HG03558 (cell line): Measurements from ENCODE around the gene PLIN5.
"Not testable (repeated sequence)": the region's sequence is repeated elsewhere in the genome, so short reads cannot be mapped to it uniquely, and the experiment has no call there.

ENCODE experiments used
- ATAC-seq: cut with Tn5 transposase; IDR thresholded peaks from one replicate; pipeline ENCODE4 v1.9.1; 2021; ENCODE audit warnings: moderate number of reproducible peaks; ENCODE audit not compliant: unreplicated experiment; ENCODE audit errors: extremely low read depth

The PLIN5 gene

DNA sequence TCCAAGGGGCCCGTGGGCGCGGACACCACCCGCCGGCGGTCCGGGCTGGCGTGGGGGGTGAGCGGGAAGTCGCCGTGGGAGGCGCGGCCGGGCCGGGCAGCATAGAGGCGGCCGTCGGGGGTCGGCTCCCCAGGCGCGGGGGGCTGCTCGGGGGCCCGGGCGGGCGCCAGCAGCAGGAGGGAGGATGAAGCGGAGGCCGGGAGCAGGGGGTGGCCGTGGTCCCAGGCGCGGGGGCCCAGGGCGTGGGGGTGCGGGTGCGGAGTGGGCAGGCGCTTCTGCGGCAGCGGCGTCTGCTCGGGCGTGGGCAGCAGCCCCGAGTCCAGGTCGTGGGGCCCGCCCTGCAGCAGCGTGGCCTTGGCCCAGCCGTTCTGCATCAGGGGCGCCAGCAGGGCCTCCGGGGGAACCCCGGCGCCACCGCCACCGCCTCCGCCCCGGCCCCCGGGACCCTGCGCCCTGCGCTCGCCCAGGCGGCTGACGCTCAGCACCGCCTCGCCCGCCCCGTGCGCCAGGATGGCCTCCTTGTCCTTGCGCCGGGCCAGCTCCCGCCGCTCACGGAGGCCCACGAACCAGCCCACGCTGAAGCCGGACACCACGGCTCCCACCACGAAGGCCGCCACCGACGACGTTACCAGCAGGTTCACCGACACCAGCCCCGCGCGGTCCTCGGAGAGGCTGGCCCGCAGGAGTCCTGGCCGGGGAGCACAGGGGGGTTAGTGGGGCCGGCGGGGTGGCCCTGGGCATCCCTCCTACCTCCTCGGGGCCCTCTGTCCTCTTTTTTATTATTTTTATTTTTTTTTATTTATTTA is 9.0 kb upstream of the PLIN5 start:
- ATAC-seq, result no peak

DNA sequence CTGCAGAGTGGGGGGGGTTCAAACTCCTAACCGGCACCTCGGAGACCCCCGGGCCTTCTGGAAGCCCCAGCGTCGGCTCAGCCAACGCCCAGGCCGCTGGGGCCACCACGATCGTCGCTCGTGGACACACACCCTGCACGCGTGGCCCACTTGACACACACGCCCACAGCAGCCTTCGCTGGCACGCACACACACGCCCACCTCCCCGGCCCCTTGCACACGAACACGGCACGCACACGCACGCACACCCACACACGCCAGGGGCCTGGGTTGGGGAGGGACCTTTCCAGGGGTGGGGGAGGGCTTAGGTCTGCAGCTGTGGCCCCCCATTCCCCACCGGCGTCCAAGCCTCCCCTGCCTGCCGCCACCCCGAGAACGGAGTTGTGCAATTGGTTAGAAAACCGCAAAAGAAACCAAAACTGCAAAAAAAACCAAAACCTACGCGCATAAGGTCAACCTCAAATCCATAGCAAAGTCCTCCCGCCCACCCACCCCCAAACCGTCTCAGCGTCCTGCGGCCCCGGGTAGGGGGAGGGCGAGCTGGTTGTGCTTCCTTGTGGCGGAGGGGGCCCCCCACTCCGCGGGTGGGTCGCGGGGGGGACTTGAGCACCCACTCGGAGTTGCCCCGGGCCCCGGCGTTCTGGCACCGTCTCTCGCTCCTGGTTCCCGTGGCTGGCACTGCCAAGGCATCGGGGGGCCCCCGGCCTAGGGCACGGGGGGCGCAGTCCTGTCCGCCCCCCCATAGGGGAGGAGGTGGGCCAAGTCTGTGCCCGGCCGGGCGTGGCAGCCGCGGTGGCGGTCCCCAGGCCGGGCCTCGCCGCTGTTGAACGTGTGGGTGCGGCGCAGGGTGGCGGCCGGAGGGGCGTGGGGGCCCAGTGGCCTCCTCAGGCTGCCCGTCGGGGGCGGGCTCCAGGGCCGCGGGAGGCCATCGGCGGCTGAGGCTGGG is 8.1 kb upstream of the PLIN5 start:
- no peak for ATAC-seq

DNA sequence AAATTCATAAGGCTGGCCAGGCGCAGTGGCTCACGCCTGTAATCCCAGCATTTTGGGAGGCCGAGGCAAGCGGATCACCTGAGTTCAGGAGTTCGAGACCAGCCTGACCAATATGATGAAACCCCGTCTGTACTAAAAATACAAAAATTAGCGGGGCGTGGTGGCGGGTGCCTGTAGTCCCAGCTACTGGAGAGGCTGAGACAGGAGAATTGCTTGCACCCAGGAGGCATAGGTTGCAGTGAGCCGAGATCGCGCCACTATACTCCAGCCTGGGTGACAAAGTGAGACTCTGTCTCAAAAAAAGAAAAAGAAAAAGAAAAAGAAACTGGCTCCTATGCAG is 6.8 kb upstream of the PLIN5 start:
- not testable (repeated sequence) for ATAC-seq

DNA sequence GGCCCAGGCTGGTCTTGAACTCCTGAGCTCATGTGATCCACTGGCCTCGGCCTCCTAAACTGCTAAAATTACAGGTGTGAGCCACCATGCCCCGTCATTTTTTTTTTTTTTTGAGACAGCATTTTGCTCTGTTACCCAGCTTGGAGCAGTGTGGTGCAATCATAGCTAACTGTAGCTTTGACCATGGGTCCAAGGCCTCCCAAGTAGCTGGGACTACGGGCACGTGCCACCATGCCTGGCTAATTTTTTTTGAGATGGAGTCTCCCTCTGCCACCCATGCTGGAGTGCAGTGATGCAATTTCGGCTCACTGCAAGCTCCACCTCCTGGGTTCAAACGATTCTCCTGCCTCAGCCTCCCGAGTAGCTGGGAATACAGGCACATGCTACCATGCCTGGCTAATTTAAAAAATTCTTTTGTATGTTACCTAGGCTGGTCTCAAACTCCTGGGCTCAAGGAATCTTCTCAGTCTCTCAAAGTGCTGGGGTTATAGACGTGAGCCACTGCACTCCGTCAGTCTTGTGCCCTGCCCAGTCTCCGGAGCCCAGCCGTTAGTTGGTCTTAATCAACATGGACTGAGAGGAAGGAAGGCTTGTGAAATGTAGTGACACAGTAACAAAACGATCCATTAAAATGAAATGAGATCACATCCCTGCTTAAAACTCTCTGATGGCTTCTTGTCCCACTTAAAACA is 6.2 kb upstream of the PLIN5 start:
- no peak for ATAC-seq

DNA sequence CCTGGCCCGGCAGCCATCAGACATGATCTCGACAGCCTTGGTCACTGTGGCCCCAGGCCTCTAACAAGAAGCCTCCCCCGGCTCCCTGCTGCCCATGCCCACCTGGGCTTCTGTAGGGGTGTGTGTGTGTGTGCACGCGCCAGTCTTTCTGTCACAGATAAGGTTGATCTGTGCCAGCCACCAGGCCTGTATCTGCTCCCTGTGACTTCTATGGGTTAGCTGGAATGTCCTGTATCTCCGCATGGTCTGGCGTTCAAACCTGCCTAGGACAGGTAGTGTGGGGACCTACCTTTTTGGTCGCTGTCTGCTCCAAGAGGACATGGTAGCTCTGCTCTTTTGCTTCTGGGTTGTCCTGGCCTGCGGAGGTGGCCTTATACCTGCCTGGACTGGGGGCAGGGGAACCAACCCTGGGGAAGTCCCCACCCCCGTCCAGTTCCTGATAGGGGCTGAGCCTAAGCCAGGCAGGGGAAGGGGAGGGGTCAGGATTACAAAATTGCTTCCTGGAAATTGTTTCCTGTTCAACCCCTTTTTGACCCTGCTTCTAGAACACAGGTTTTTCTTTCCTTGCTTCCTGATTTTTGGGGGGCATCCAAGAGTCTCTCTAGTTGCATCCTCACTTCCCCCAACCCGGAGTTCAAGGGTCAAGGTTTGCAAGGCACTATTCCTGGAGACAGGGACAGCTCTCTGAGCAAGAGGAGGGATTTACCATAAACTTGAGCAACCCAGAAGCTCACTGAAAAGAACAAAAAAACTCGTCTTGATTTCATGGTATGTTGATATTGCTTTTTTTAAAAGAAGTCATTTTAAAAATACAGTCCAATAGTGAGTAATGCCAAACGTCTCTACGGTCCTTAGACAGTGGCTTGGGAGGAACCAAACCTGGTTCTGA is 4.9 kb upstream of the PLIN5 start, which contains the start of gene LRG1:
Gene LRG1, minus strand, starts transcription at position 344 of the 889 bp plus-strand sequence. Its CDS starts 23 bp downstream, at position 321.
- no peak for ATAC-seq

DNA sequence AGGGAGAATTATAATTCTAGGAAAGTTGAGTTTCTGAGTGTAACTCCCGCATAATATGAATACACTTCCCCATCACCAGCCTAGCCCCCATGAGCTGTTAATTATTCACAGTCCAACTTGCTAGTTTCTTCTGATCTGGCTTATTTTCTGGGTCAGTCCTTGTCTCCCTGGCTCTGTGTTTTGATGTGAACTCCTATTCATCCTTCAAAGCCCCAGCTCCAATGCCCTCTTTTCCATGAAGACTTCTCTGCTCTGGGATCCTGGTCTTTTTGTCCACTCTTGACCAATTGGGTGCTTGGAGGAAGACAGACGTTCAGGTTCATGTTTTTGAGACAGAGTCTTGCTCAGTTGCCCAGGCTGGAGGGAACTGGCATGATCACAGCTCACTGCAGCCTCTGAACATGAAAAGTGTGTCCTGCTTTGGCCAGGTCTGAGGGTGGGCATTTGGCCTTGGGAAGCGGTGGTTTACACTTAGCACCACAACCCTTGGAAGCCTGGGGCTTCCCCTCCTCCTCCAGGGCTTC is 4.2 kb upstream of the PLIN5 start:
- ATAC-seq, result no peak

DNA sequence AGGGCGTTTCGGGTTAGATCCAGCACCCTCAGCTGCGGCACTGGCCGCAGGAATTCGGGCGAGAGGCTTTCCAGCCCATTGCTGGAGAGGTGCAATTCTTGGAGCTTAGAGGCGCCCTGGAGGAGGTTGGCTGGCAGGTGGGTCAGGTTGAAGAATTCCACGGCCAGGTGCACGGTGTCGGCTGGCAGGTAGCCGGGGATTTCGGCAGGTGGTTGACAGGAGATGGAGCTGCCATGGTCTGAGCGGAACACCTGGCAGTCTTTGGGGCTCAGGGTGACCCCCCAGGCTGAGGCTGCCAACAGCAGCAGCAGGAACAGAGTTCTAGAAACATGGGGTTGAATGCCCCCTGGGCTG is 3.6 kb upstream of the PLIN5 start:
- no peak for ATAC-seq

DNA sequence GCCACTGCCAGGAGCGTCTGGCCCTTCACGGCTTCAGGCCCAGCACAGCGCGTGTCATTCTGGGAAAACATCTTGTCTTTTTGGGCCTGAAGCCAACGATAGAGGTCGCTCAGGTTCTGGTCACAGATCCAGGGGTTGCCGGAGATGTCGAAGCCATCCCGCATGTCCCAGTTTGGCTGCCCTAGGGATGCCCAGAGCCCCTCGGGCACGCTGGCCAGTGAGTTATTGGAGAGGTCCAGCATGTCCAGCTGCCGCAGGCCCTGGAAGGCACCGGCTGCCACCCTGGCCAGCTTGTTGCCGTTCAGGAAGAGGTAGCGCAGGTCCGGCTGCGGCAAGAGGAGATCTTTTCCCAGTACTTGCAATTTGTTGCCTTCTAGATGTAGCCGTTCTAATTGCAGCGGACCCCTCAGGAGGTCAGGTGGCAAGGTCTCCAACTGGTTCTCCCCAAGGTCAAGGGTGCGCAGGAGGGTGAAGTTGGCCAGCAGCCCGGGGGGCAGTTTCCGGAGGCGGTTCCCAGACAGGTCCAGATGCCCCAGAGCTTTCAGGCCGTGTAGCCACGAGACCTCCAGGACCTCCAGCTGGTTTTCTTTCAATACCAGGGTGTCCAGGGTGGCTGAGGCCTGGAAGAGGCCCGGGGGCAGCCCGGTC is 3.1 kb upstream of the PLIN5 start:
- no peak for ATAC-seq

DNA sequence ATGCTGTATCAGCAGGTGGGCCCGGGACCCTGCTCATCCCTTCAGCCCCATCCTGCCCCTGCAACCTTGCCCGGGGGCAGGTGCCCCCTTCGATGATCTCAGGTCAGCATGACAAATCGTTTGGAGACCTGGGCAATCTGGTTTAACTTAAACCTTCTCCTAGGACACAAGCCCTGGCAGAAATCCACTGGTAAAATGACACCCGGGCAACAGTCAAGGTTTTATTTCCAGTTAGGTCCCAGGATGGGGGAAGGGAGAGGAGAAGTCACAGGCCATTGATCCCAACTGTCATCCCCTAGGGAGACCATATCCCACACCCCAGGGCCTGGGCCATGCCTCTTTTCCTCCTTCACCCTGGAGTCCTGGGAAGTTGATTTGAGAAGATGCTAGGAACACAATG is 1.8 kb upstream of the PLIN5 start:
- no peak for ATAC-seq

DNA sequence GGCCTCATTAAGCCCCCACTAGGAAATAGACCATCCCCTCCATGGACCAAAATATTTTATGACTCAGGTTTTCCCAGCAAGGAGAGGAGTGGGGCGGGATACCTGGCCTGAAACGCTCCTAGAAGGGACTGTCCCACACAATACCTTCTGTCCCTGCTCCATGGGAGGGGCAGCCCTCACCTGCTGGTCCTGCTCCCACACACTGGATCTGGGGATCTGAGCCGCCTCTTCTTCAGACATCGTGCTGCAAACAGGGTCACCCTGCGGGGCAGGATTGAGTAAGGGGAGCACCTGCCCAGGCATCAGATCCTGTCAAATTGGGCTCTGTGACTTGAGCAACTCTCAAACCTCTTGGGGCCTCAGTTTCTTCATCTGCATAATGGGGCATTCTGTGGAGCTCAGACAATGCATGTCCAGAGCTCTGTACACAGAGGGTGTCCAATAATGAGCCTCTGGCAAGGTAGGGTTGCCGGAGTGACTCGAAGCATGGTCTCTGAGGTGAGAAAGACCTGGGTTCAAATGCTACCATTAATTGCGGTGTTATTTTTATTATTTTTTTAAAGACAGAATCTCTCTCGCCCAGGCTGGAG is 1.1 kb downstream of the PLIN5 start:
- ATAC-seq, result no peak

DNA sequence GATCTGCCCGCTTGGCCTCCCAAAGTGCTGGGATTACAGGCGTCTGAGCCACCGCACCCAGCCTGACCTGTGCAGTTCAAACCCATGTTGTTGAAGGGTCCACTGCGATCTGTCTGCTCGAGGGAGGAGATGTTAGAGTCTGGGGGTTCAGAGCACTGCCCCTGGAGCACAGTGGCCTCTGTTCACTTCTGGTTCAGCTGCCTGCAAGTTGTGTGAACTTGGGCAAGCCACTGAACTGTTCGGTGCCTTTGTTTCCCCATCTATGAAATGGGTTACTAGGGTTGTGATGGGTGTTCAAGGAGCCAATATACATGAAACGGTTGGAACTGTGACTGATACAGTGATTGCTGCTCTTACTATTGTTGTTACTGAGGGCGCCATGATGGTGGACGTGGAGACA is 1.7 kb downstream of the PLIN5 start:
- no peak for ATAC-seq

DNA sequence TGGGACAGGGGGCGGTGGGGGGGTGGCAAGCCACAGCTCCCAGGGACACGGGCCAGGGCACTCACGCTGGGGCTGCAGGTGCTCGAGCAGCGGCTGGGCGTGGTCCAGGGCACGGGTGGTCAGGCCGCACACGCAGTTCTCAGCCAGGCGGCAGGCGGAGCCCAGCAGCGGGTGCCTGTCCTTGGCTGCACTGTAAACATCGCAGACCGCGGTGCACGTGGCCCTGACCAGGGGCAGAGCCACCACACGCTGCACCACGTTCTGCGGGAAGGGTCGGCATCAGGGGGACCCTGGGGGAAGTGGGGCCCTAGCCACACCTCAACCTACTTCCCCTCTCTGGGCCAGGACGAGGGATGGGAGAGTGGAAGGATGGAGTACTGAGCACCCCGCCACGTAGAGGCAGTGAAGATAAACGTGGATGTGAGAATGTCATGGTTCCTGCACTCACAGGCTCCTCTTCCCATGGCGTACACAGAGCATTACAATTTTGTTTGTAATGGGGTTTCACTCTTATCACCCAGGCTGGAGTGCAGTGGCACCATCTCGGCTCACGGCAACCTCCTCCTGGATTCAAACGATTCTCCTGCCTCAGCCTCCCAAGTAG is 3.4 kb downstream of the PLIN5 start:
- ATAC-seq, result no peak

DNA sequence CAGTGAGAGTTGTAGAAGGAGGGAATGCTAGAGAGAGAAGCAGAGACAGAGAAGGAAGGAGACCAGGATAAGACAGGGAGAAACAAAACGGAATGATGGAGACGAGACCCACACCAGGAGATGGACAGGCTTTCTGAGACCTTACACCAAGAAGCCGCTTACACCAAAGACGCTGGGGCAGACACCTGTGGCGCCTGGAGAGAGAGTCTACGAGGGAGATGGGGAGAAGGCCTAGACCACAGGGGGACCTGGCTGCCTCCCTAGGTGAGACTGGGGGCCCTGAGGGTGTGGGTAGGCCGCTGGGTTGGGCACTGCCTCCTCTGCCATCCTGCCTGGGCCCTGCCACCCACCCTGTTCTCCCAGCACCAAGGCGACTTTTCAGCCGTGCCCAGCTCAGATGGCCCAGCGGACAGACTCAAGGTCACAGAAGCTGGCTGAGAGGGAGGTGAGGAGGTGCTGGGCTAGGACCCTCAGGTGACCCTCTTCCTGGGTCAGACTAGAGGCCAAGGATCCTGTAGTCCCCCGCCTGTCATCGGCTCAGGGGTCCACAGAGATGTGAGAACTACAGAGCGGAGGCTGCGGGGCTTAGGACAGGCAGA is 5.0 kb downstream of the PLIN5 start:
- no peak for ATAC-seq

DNA sequence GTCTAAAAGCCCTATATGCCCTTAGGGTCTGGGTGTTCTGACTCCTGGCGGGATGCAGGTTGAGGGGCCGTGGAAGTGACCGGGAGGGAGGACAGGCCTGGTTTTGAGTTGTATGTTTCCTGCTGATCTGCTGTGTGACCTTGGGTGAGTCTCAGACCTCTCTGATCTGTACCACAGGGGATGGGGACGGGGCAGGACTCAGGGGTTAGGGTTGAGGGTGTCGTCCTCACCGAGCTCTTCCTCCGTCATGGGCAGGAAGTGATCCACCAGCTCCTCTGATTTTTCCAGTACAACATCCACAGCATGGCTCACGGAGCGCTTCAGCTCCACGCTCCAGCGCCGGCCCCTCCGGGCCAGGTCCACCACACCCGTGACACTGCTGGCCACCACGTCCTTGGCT is 6.2 kb downstream of the PLIN5 start:
- ATAC-seq, result no peak

DNA sequence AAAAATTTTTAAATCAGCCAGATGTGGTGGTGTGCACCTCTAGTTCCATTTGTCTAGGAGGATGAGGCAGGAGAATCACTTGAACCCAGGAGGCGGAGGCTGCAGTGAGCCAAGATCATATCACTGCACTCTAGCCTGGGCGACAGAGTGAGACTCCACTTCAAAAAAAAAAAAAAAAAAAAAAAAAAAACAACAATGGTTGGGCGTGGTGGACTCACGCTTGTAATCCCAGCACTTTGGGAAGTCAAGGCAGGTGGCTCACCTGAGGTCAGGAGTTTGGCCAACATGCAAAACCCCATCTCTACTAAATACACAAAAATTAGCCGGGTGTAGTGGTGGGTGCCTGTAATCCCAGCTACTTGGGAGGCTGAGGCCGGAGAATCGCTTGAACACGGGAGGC is 7.6 kb downstream of the PLIN5 start:
- not testable (repeated sequence) for ATAC-seq

DNA sequence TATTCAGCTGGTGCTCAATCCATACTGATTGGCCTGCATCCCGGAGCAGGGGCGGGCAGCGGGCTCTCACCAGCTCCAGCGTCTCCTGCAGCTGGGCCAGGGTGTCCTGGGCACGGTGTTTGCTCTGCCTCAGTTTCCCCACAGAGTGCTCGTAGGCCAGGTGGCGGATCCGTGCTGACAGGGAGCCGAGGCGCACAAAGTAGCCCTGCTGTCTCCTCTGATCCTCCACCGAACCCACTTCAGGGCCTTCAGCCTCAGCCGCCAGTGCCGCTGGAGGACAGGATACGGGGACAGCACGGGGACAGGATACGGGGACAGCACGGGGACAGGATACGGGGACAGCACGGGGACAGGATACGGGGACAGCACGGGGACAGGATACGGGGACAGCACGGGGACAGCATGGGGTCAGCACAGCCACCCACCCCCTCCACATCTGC is 9.4 kb downstream of the PLIN5 start:
- no peak for ATAC-seq

DNA sequence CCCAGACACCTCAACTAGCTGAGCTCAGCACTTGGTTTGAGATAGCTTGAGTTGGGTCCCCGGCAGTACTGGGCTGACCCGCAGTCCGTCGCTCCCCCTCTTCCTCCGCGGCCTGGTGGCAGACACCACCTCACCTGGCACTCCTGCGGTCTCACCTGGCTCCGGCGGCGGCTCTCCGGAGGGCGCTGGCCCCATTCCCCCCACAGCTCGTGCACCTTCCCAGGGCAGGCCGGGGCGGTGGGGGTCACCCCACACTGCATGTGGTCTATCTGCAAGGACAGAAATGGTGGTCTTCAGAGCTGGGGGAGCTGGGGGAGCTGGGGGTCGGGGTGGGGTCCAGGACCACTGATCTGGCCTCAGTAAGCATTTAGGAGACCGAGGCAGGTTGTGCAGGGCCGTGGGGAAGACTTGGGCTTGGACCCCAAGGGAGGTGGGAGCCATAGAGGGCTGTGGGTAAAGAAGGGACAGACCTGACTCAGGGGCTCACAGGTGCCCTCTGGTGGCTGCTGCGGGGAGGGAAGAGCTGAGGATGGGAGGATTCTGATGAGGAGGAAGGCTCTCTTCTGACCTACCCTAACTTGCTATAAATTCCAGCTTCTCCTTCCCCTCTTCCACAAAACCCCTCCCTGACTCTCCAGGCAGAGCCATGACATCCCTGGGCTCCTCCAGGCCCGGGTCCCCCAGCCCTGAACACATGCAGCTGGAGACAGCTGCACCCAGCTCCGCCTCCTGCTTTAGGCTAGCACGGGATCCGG is 10.0 kb downstream of the PLIN5 start:
- ATAC-seq, result no peak
